NCI-H748 (cell line): ENCODE measurements around the gene FBXO5.
"Not testable (repeated sequence)": the region's sequence is repeated elsewhere in the genome, so short reads cannot be mapped to it uniquely, and the experiment has no call there.

Experiments
- DNase-seq: peaks from one replicate; lab custom pipeline; 2025; ENCODE audit not compliant: unreplicated experiment; lab: John Stamatoyannopoulos, UW

FBXO5 gene

DNA sequence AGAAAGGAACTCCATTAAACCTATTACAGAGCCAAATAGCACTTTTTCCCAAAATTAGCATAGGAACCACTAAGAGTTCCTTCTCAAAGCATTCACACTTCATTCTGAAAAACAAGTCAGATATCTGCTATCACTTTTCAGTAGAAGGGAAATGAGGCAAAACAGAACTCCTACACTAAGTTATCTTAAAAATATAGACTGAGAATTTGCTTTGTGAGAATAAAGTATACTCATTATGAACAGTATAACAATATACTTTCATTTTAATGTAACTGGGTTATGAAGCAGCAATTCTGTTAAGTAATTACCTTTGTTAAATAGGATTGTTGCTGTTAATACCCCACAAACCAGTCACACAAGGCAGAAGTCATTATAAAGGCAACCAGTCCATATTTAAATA, 11.0 kb upstream of the FBXO5 start:
- no peak for DNase-seq

GRCh38 chr6:152993431-152993830, 10.6 kb upstream of the FBXO5 start:
- DNase-seq, result no peak

DNA sequence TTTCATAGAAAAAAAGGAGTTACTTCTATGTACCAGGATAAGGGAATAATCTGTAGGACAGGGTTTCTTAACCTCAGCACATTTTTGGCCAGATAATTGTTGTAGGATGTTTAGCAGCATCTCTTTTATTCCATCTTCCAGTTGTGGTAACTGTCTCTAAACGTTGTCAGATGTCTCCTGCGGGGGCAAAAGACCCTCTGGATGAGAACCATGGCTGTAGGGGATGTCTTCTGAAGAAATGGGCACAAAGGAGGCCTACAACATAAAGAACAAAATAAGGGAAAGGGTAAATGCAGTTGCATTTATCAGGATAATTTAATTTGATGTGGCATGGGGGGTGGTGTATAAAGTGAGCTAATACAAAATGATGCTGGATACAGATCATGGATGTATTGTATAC, 4.1 kb upstream of the FBXO5 start:
- DNase-seq, result no peak

DNA sequence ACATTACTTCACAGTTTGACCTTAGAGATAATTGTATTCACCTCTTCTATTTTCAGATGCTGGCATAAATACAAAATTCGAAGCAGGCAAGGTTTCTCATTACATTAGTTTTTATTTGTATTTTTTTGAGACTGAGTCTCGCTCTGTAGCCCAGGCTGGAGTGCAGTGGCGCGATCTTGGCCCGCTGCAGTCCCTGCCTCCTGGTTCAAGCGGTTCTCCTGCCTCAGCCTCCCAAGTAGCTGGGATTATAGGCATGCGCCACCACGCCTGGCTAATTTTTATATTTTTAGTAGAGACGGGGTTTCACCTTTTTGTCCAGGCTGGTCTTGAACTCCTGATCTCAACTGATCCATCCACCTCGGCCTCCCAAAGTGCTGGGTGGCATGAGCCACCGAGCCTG, 2.5 kb upstream of the FBXO5 start:
- not testable (repeated sequence) for DNase-seq

GRCh38 chr6:152984513-152984872, 1.7 kb upstream of the FBXO5 start:
- peak; percentile 56 for DNase-seq

DNA sequence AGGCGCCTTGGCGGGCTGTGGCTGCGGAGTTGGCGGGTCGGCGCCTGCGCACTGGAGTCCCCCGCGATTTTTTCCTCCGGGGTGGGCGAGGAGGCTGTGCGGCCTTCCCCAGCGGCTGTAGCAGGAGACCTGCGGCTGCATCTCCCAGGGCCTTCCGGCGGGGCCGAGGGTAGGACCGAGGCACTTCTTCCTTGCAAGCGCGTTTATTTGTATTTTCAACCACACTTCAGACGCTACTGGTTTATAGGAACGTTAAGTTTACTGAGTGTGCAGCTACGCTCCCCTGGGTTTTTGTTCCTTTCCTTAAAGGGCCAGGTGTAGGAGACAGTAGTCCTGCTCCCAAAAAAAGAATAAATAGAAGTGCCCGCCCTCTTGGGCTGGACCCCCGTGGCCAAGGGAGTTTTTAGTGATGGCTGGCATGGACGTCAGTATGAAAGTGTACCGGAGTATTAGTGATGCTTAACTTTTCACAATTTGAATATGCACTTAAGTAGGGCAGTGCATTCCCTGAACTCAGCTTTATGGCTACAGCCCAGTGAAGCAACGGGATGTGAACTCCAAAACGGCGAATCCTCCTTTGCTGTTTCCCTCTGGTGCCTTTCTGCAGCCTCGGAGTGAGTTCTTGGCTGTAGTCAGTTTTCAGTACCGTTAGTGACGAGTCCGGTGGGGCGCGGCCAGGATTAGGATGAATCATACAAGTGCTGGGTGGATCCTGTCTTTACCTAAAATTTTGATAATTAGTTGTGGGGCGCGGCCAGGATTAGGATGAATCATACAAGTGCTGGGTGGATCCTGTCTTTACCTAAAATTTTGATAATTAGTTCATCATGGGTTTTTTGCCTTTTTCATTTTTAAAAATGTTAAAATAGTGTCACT, 1.0 kb upstream of the FBXO5 start:
- DNase-seq, result peak; percentile 80

GRCh38 chr6:152981989-152982903, 595 bp downstream of the FBXO5 start:
- peak; percentile 62 for DNase-seq

DNA sequence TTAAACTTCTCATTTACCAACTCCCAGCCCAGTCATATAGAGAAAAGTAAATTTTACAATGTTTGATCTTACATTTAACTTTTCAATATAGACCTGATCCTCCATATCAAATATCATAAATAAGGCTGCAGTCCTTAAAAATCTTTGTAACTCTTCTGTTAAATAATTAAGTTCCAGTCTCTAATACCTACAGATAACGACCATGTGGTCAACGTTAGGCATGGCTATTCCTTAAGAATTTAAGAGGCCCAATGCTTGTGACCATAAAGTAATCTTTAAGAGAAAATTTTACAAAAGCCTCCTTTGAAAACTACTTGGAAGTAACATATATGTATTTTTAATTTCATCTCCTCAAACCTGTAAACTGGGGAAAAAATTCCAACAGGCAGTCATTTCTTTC, 1.6 kb downstream of the FBXO5 start:
- DNase-seq, result no peak

DNA sequence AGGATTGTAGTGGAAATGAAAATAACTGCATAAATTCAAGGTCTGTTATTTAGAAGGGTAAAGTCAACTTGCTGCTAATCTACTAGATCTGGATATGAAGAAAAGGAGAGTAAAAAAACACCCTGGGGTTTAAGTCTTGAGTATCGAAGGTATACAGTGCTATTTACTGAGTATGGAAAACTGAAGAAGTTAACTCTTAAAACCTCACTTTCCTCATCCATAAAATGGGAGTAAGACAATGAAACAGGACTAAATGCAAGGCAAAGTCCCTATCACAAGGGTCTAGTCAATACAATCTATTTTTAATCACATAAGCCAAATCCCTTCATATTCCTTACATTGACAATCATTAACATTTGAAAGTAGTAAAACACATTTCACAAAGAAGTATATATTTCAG, 2.2 kb downstream of the FBXO5 start:
- DNase-seq, result no peak

- DNase-seq, result no peak
Observed at GRCh38 chr6:152979116-152979515, 3.7 kb downstream of the FBXO5 start.

DNA sequence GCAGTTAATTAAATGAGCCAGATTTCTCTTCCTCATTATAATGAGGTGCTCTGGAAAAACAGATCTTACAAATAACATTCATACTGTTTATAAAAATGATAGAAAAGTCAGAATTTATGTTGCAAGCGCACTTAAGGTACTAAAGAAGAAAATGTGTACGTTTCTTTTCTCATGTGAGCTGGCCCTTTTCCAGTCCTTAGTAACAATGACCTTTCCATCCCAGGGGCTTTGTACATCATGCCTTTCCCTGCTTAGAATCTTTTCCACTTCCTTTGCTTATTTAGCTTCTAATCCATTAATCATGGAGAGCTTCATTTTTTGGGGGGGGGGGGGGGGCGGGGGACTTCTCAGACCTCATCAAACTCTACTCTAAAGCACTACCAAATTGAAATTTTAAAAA, 4.8 kb downstream of the FBXO5 start:
- no peak for DNase-seq

GRCh38 chr6:152977556-152977955, 5.3 kb downstream of the FBXO5 start:
- DNase-seq, result no peak

DNA sequence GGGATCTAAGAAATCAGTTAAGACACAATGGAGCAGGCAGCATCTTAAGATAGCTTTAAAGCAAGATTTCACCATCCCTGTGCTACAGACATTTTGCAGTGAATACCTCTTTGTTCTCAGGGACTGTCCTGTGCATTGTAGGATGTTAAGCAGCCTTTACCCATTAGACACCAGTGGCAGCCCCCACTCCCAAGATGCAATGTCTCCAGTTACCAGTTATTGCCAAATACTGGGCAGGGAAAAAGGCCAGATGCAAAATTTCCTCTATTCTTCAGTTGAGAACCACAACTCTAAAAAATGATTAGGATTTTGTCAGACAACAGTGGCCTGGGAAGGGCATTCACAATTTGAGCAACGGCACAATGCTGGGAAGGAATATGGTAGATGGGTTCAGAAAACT, 6.1 kb downstream of the FBXO5 start:
- no peak for DNase-seq

- no peak for DNase-seq
Observed at GRCh38 chr6:152975204-152975915, 7.5 kb downstream of the FBXO5 start.

DNA sequence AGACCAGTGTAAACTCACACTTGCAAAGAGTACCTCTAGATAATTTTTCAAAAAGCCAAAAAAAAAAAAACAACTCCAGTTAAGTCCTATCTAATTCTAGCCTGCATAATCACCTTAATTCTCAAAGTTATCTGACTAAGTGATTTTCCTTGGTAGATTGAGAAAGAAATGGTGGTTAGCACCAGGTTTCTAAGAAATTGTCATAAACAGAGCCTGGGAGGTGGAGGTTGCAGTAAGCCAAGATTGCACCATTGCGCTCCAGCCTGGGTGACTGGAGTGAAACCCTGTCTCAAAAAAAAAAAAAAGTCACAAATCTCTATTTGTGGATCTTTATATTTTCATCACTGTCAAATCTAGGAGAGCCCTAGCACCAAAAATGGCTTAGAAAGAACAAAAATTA, 8.9 kb downstream of the FBXO5 start:
- no peak for DNase-seq

- no peak for DNase-seq
Observed at GRCh38 chr6:152969688-152970418, 13.0 kb downstream of the FBXO5 start.

- not testable (repeated sequence) for DNase-seq
Observed at GRCh38 chr6:152966168-152966894, 16.5 kb downstream of the FBXO5 start.

GRCh38 chr6:152959333-152959732, 23.5 kb downstream of the FBXO5 start:
- DNase-seq, result no peak

DNA sequence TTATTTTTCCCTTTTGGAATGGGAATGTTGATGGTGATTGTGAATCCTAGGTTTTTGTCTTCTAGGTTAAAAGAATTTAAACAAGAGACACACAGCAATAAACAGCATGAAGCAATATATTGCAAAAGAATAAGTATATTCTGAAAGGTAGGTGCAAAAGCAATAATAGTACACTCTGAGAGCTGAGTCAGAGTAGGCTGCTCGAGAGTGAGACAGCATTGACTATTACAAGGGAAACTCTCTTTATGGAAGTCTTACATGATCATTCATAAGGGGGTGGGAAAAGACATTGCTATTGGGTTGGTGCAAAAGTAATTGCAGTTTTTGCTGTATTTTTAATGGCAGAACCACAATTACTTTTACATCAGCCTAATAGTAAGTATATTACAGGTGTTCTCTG, 25.0 kb downstream of the FBXO5 start:
- DNase-seq, result no peak

GRCh38 chr6:152954443-152954842, 28.4 kb downstream of the FBXO5 start:
- DNase-seq, result no peak
